HFFc6 (cell line): ENCODE results near the gene CRYBG1. TPM values are rescaled to one million over a fixed set of nuclear protein-coding genes. Genes with fewer than 3 reads are reported as not detected.
A peak's percentile ranks its signal among the peaks of the same experiment; 100 is the strongest.

Experiments used
- DNase-seq: peaks from one replicate; pipeline ENCODE4 v3.0.0-alpha.2; 2018
- H3K27ac Mint-ChIP-seq: 2 replicates; pipeline ENCODE4 v1.8.0; 2020; ENCODE audit warnings: mild to moderate bottlenecking, mixed read lengths
- H3K27me3 Mint-ChIP-seq: 2 replicates; pipeline ENCODE4 v1.8.0; 2021; ENCODE audit warnings: mild to moderate bottlenecking, moderate library complexity, mixed read lengths; ENCODE audit not compliant: insufficient read depth
- H3K36me3 Mint-ChIP-seq: 2 replicates; pipeline ENCODE4 v1.8.0; 2021; ENCODE audit warnings: low read depth, mixed read lengths
- H3K4me1 Mint-ChIP-seq: 2 replicates; pipeline ENCODE4 v1.8.0; 2020; ENCODE audit warnings: low read depth, mixed read lengths
- H3K4me3 Mint-ChIP-seq: 2 replicates; pipeline ENCODE4 v1.8.0; 2020; ENCODE audit warnings: mild to moderate bottlenecking, moderate library complexity, mixed read lengths
- H3K9me3 Mint-ChIP-seq: 2 replicates; pipeline ENCODE4 v1.8.0; 2020; ENCODE audit warnings: mild to moderate bottlenecking, mixed read lengths
- CTCF ChIP-seq: fragments of 200-600 bp; sonication (generic); IDR thresholded peaks from 2 replicates; pipeline ENCODE4 v1.5.0; 2021; ENCODE audit warnings: antibody characterized with exemption, mild to moderate bottlenecking
- total RNA-seq, 6 experiments: library from RNA; stranded (reverse); fragmentation: NEBNext Ultra II Directional; extraction: Animal tissue kit (Norgen Biotek cat#: 25700); gene quantifications; 2 replicates in 1 of 6; 3 replicates in 5 of 6; pipeline ENCODE4 v1.2.3, GENCODE V29; 2021

The CRYBG1 gene
- total RNA-seq, 6 experiments from 2014 or later, result 8.2 to 10.9 (median 9.8) TPM

DNA sequence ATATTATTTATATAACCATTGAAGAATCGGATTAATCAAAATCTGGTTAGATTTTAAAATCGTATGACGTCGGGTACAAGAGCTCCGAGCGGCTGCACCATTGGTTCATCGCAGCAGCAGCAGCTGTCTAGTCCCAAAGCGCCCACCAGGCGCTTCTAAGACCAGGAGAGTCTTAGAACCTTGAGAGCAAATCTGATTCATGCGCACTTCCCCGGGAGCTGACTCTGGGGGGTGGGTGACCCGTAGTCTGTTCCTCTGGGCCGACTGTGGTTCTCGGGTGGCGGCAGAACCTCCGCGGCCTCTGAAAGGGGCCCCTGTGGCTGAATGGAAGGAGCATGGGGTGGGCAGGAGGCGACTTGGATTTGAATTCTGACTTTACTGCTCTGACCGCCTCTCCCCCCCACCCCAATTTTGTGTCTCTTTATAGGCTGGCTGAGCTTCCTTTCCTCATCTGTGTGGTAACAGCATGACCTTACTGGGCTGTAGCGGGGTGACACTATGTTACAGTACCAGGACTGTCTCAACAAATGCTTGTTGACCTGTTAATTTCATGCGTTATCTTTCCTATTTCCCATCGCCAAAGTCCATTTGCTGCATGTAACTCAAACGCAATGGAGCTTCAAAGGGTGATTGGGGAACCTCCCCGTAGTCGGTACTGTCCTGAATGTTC is 149.0 kb downstream of the CRYBG1 start:
- Mint-ChIP-seq H3K9me3 (no peaks in the 10 kb centered on the region), H3K27ac (no peak overlapping the region), H3K36me3 (no peaks in the 10 kb centered on the region), H3K4me1 (peaks cover 40% of the 10 kb centered on the region), H3K27me3 (peaks cover 29% of the 10 kb centered on the region), H3K4me3 (peak overlapping the region; percentile 89)
- no peak for DNase-seq
- TF ChIP-seq CTCF, result no peak

GRCh38 chr6:106510090-106510970 is 149.8 kb downstream of the CRYBG1 start:
- TF ChIP-seq CTCF, result peak; percentile 42
- H3K36me3 Mint-ChIP-seq, result no peaks in the 10 kb centered on the region
- peaks cover 27% of the 10 kb centered on the region for H3K27me3 Mint-ChIP-seq
- H3K4me1 Mint-ChIP-seq, result peaks cover 48% of the 10 kb centered on the region
- no peak for DNase-seq
- peak overlapping the region; percentile 89 for H3K4me3 Mint-ChIP-seq
- H3K9me3 Mint-ChIP-seq, result no peaks in the 10 kb centered on the region
- H3K27ac Mint-ChIP-seq, result no peak overlapping the region; the same call in 1 of the 2 replicates

DNA sequence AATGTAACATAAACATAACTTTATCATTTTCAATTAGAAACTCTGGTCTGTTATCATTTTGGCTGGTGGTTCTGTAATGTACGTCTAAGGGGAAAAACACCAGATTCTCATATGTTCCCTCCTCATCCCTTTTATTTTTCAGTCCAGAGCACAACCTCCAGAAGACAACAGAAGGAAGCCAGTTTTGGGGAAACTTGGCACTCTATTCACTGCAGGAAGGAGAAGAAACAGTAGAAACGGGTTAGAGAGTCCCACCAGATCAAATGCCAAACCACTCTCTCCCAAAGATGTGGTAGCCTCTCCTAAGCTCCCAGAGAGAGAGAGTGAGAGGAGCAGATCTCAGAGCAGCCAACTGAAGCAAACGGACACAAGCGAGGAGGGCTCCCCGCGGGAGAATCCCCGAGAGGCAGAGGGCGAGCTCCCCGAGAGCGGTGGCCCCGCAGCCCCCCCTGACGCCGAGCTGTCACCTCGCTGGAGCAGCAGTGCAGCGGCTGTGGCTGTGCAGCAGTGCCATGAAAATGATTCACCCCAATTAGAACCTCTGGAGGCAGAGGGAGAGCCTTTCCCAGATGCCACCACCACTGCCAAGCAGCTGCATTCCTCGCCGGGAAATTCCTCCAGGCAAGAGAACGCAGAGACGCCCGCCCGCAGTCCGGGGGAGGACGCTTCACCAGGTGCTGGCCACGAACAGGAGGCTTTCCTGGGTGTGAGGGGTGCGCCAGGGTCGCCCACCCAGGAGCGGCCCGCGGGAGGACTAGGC is 151.0 kb downstream of the CRYBG1 start:
- peak; percentile 54 for DNase-seq
- H3K9me3 Mint-ChIP-seq, result no peaks in the 10 kb centered on the region
- H3K27ac Mint-ChIP-seq, result peak overlapping the region; percentile 62; the same call in 1 of the 2 replicates
- no peaks in the 10 kb centered on the region for H3K36me3 Mint-ChIP-seq
- H3K4me3 Mint-ChIP-seq, result peak overlapping the region; percentile 89
- peaks cover 22% of the 10 kb centered on the region for H3K27me3 Mint-ChIP-seq
- H3K4me1 Mint-ChIP-seq, result peaks cover 50% of the 10 kb centered on the region
- TF ChIP-seq CTCF, result no peak

DNA sequence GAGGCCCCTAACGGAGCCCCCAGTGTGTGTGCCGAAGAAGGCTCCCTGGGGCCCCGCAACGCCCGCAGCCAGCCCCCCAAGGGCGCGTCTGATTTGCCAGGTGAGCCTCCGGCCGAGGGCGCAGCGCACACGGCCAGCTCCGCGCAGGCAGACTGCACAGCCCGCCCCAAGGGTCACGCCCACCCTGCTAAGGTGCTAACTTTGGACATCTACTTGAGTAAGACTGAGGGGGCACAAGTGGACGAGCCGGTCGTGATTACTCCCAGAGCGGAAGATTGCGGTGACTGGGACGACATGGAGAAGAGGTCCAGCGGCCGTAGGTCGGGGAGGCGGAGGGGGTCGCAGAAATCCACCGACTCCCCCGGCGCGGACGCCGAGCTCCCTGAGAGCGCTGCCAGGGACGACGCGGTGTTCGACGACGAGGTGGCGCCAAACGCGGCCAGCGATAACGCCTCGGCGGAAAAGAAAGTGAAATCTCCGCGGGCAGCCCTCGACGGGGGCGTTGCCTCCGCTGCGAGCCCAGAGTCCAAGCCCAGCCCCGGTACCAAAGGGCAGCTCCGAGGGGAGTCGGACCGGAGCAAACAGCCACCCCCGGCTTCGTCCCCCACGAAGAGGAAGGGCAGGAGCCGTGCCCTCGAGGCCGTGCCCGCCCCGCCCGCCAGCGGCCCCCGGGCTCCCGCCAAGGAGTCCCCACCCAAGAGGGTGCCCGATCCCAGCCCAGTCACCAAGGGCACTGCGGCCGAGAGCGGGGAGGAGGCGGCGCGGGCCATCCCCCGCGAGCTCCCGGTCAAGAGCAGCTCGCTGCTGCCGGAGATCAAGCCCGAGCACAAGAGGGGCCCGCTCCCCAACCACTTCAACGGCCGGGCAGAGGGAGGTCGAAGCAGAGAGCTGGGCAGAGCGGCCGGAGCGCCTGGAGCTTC is 151.8 kb downstream of the CRYBG1 start:
- Mint-ChIP-seq H3K36me3 (no peaks in the 10 kb centered on the region), H3K27ac (peak overlapping the region; percentile 76), H3K4me3 (peak overlapping the region; percentile 89), H3K27me3 (peaks cover 22% of the 10 kb centered on the region), H3K4me1 (peaks cover 50% of the 10 kb centered on the region), H3K9me3 (no peaks in the 10 kb centered on the region)
- DNase-seq, result no peak
- TF ChIP-seq CTCF, result peak; percentile 58
